Fibroblast of lung (primary cell): ENCODE data around the gene TMEM151B. TPM values are rescaled to one million over a fixed set of nuclear protein-coding genes. Genes with fewer than 3 reads are reported as not detected.
A peak's percentile ranks its signal among the peaks of the same experiment; 100 is the strongest.

Source experiments
- DNase-seq, 2 donors: peaks; one replicate each; pipeline versions ENCODE4 v3.0.0 to v3.0.0-alpha.2; 2010; ENCODE audit warnings: low read depth in 2 of 2
- H2AFZ ChIP-seq: 2 replicates; pipeline ENCODE4 v1.5.1; 2012; ENCODE audit warnings: low read length, control low read depth, inconsistent platforms
- H3K27ac ChIP-seq: 2 replicates; pipeline ENCODE4 v1.5.1; 2011; ENCODE audit warnings: low read length, control low read depth; ENCODE audit not compliant: insufficient read depth
- H3K27me3 ChIP-seq: 2 replicates; pipeline ENCODE4 v1.5.1; 2011; ENCODE audit warnings: mild to moderate bottlenecking, low read length; ENCODE audit not compliant: control insufficient read depth, insufficient read depth
- H3K36me3 ChIP-seq: 2 replicates; pipeline ENCODE4 v1.5.1; 2011; ENCODE audit warnings: low read length; ENCODE audit not compliant: control insufficient read depth, insufficient read depth
- H3K4me1 ChIP-seq: 2 replicates; pipeline ENCODE4 v1.5.1; 2011; ENCODE audit warnings: low read length; ENCODE audit not compliant: control insufficient read depth, insufficient read depth; ENCODE audit errors: extremely low read depth
- H3K4me2 ChIP-seq: 2 replicates; pipeline ENCODE4 v1.5.1; 2011; ENCODE audit warnings: low read length, control low read depth; ENCODE audit not compliant: insufficient read depth; ENCODE audit errors: extremely low read depth
- H3K4me3 ChIP-seq, 4 experiments: fragments of 200-600 bp in 1 of 4; sonication (generic) in 1 of 4; replicated peaks in 1 of 4; 2 replicates each; pipeline ENCODE4 v1.5.1; 2011 to 2016; ENCODE audit warnings: low read length in 4 of 4, low read depth in 3 of 4, mild to moderate bottlenecking in 3 of 4, control low read depth in 2 of 4, inconsistent platforms in 1 of 4, mixed read lengths in 1 of 4; ENCODE audit not compliant: insufficient read depth in 1 of 4; ENCODE audit errors: control extremely low read depth in 1 of 4
- H3K79me2 ChIP-seq: 2 replicates; pipeline ENCODE4 v1.5.1; 2012; ENCODE audit warnings: mild to moderate bottlenecking, low read length, inconsistent platforms; ENCODE audit not compliant: control insufficient read depth, insufficient read depth
- H3K9ac ChIP-seq: 2 replicates; pipeline ENCODE4 v1.5.1; 2011; ENCODE audit warnings: mild to moderate bottlenecking, low read length, control low read depth; ENCODE audit not compliant: insufficient read depth
- H3K9me3 ChIP-seq: 2 replicates; pipeline ENCODE4 v1.5.1; 2012; ENCODE audit warnings: low read depth, low read length; ENCODE audit not compliant: control insufficient read depth, insufficient read depth
- H4K20me1 ChIP-seq: 2 replicates; pipeline ENCODE4 v1.5.1; 2011; ENCODE audit warnings: low read length; ENCODE audit not compliant: control insufficient read depth, insufficient read depth; ENCODE audit errors: extremely low read depth
- EZH2 ChIP-seq: IDR thresholded peaks from 2 replicates; pipeline ENCODE4 v1.5.1; 2012; ENCODE audit warnings: low read length, control low read depth, mild to moderate bottlenecking; ENCODE audit errors: missing control alignments
- polyA plus RNA-seq, 2 donors: library from polyadenylated mRNA; depleted of rRNA in 1 of 2; stranded (reverse) in 1 of 2; unstranded in 1 of 2; fragments of >200 nt; gene quantifications; 2 replicates each; pipeline ENCODE4 v1.2.1, GENCODE V29; 2011 to 2012; ENCODE audit warnings: missing spikeins in 1 of 2
- total RNA-seq: library from RNA; depleted of rRNA; stranded (reverse); fragments of >200 nt; gene quantifications from 2 replicates; pipeline ENCODE4 v1.2.1, GENCODE V29; 2014
- TF ChIP-seq, protein P1 (sequence below), 2 donors: IDR thresholded peaks in 1 of 2; conservative IDR thresholded peaks in 1 of 2; 1 replicate in 1 of 2; 2 replicates in 1 of 2; pipeline ENCODE4 v1.5.1; 2011 to 2012; ENCODE audit warnings: low read length in 2 of 2, control low read depth in 1 of 2, inconsistent platforms in 1 of 2, low read depth in 1 of 2, mild to moderate bottlenecking in 1 of 2

Gene TMEM151B
- total and polyA plus RNA-seq, 2 donors (not counting 1 experiment from before 2014, with no cell fraction given) = under 0.01 TPM; not detected in 1

DNA sequence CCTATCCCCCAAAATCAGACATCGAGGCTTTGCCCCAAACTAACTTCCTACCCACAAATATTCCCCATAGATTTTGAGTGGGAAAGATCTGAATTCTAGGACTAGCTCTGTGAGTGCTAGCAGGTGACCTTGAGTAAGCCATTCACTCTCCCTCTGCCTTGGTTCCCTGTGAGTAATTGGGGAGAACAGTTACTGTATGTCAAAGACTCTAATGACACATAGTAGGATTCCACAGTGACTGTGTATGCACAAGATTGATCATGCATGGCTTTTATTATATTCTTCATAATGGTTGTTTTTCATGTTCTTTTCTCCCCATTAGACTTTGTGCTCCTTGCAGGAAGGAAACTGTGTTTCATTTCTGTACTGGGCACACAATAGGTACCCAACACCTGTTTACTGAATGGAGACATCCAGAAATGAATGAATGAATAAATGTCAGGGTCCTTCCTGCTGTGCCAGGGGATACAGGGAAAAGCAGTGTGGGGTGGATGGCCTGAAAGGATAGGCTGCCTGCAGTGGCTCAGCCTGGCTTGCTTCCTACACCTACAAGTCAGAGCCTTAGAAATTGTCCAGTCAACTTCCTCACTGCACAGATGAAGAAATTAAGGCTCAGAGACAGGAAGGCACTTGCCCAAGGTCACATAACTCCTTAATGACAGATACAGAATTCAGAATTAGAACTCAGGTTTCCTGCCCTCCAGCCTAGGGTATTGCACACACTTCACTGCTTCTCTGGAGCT, 901 bp upstream of the TMEM151B start:
- Histone ChIP-seq H4K20me1 (peaks cover 2% of the 10 kb centered on the region), H3K79me2 (no peaks in the 10 kb centered on the region), H3K27me3 (peaks cover 44% of the 10 kb centered on the region), H3K4me1 (peaks cover 3% of the 10 kb centered on the region), H3K9ac (no peak overlapping the region), H3K9me3 (no peaks in the 10 kb centered on the region), H3K27ac (no peak overlapping the region), H3K36me3 (no peaks in the 10 kb centered on the region), H3K4me3 (no peak overlapping the region), H3K4me2 (no peak overlapping the region), H2AFZ (no peak overlapping the region)
- TF ChIP-seq, protein P1, sequence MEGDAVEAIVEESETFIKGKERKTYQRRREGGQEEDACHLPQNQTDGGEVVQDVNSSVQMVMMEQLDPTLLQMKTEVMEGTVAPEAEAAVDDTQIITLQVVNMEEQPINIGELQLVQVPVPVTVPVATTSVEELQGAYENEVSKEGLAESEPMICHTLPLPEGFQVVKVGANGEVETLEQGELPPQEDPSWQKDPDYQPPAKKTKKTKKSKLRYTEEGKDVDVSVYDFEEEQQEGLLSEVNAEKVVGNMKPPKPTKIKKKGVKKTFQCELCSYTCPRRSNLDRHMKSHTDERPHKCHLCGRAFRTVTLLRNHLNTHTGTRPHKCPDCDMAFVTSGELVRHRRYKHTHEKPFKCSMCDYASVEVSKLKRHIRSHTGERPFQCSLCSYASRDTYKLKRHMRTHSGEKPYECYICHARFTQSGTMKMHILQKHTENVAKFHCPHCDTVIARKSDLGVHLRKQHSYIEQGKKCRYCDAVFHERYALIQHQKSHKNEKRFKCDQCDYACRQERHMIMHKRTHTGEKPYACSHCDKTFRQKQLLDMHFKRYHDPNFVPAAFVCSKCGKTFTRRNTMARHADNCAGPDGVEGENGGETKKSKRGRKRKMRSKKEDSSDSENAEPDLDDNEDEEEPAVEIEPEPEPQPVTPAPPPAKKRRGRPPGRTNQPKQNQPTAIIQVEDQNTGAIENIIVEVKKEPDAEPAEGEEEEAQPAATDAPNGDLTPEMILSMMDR (conservative IDR thresholded peaks at IDR 0.05 in 1 of 2, IDR thresholded peaks at IDR 0.05 in 1 of 2; ENCODE audit: low read depth in 1 of 2, low read length in 2 of 2) = no peak
- no peak for TF ChIP-seq EZH2
- no peak for DNase-seq

- TF ChIP-seq, protein P1 (conservative IDR thresholded peaks at IDR 0.05 in 1 of 2, IDR thresholded peaks at IDR 0.05 in 1 of 2; ENCODE audit: low read depth in 1 of 2, low read length in 2 of 2) = no peak
- peak; percentile 93 for TF ChIP-seq EZH2
- DNase-seq = no peak
- Histone ChIP-seq H3K9ac (no peak overlapping the region), H3K36me3 (no peaks in the 10 kb centered on the region), H3K9me3 (no peaks in the 10 kb centered on the region), H3K79me2 (no peaks in the 10 kb centered on the region), H3K4me3 (peak overlapping the region in 1 of 4 experiments; percentile 10), H3K4me2 (no peak overlapping the region), H4K20me1 (peaks cover 2% of the 10 kb centered on the region), H3K27me3 (peaks cover 52% of the 10 kb centered on the region), H3K4me1 (no peaks in the 10 kb centered on the region), H2AFZ (no peak overlapping the region), H3K27ac (no peak overlapping the region)
These were observed 516 bp downstream of the TMEM151B start for GRCh38 chr6:44270526-44271405.

- H4K20me1 ChIP-seq = peaks cover 2% of the 10 kb centered on the region
- no peak for DNase-seq
- no peaks in the 10 kb centered on the region for H3K79me2 ChIP-seq
- H3K4me3 ChIP-seq = no peak overlapping the region
- no peaks in the 10 kb centered on the region for H3K4me1 ChIP-seq
- H3K27me3 ChIP-seq = peaks cover 57% of the 10 kb centered on the region
- no peaks in the 10 kb centered on the region for H3K9me3 ChIP-seq
- TF ChIP-seq, protein P1 (conservative IDR thresholded peaks at IDR 0.05 in 1 of 2, IDR thresholded peaks at IDR 0.05 in 1 of 2; ENCODE audit: low read depth in 1 of 2, low read length in 2 of 2) = no peak
- peak; percentile 93 for TF ChIP-seq EZH2
- no peak overlapping the region for H3K27ac ChIP-seq
- H3K36me3 ChIP-seq = no peaks in the 10 kb centered on the region
- no peak overlapping the region for H3K4me2 ChIP-seq
- no peak overlapping the region for H3K9ac ChIP-seq
- H2AFZ ChIP-seq = no peak overlapping the region
These were observed 1.1 kb downstream of the TMEM151B start for GRCh38 chr6:44271406-44271723.
